H1 (cell line): ENCODE data around the gene MKLN1. TPM values are rescaled to one million over a fixed set of nuclear protein-coding genes. Genes with fewer than 3 reads are reported as not detected.

Experiments
- KDM5A ChIP-seq: fragments of 200-600 bp; IDR thresholded peaks from 2 replicates; pipeline ENCODE4 v1.7.1; 2012; ENCODE audit warnings: mild to moderate bottlenecking, low read length, inconsistent platforms, mixed read lengths
- SAP30 ChIP-seq: fragments of 300-600 bp; sonication (generic); IDR thresholded peaks from 2 replicates; pipeline ENCODE4 v1.7.1; 2012; ENCODE audit warnings: low read length, moderate library complexity, mild to moderate bottlenecking, inconsistent platforms; ENCODE audit not compliant: insufficient read depth, insufficient replicate concordance
- polyA plus RNA-seq, 7 experiments: library from polyadenylated mRNA; depleted of rRNA in 3 of 7; stranded (reverse) in 5 of 7; unstranded in 2 of 7; fragments of >200 nt in 5 of 7; fragments of 200-250 nt in 2 of 7; gene quantifications; 1 replicate in 5 of 7; 2 replicates in 1 of 7; 4 replicates in 1 of 7; pipeline versions ENCODE4 v1.2.1 to v1.2.3, GENCODE V29; 2011 to 2013; ENCODE audit warnings: missing spikeins in 2 of 7, mixed read lengths in 2 of 7
- total RNA-seq: library from RNA; stranded (reverse); fragmentation: NEBNext Ultra II Directional; extraction: Animal tissue kit (Norgen Biotek cat#: 25700); gene quantifications from 2 replicates; pipeline ENCODE4 v1.2.1, GENCODE V29; 2021

MKLN1 gene
- total and polyA plus RNA-seq, 2 of the 8 experiments (the other 6 are each of a cell fraction or from before 2014, with no cell fraction given) = 22.3 to 50.9 TPM

DNA sequence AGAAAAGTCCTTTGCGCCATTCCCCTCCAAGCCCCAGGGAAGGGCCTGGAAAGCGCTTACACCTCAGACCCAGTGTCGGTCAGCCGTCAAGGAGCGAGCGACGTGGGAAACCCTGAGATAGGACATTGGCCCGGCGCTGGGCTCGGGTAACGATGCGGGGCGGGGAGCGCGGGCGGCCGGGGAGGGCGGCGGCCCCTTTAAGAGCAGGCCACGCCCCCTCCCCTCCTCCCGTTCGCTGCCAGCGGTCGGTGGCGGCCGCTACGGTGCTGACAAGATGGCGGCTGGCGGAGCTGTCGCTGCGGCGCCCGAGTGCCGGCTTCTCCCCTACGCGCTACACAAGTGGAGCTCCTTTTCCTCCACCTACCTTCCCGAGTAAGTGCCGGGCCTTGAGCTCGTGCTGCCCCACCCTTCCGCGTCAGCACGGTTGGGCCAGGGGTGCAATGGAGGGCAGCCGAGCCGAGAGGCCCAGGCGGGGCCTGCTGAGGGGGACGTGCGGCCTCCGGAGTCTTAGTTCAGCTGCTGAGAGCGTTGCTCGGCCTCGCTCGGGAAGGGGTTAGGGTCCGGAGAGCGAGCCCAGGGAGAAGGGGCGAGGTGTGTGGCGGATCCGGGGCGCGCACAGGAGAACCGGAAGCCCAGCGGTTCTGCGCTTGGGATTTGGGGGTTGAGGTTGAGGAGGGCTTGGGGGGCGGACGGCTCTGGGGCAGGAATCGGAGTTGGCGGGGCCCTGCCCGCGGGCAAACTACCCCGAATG, at the start of gene MKLN1 (continued):
- peak; percentile 58; the same call in 1 of the 2 replicates for TF ChIP-seq KDM5A
- no peak for TF ChIP-seq SAP30
